PC-3 (cell line): ENCODE results near the gene RAN. TPM values are rescaled to one million over a fixed set of nuclear protein-coding genes. Genes with fewer than 3 reads are reported as not detected.
"Not testable (repeated sequence)": the region's sequence is repeated elsewhere in the genome, so short reads cannot be mapped to it uniquely, and the experiment has no call there.

Experiments used
- ATAC-seq: fragments of 200-7000 bp; cut with Tn5 transposase; 2 replicates; pipeline ENCODE4 v1.9.1; 2020; ENCODE audit warnings: mild to moderate bottlenecking, moderate library complexity
- BruUV-seq: library from RNA; stranded (reverse); fragments of 400-500 nt; replicated peaks from 2 replicates; lab custom pipeline; 2021; lab: Mats Ljungman, UMichigan
- CTCF ChIA-PET: fragments of 300-600 bp; sonication (Branson Sonifier 250); formaldehyde crosslinking; loops from one replicate; lab custom pipeline; 2022; ENCODE audit warnings: antibody characterized with exemption; lab: Charles Lee
- POLR2A ChIA-PET: fragments of 300-600 bp; sonication (Branson Sonifier 250); formaldehyde crosslinking; loops from one replicate; lab custom pipeline; 2022; ENCODE audit warnings: antibody characterized with exemption; ENCODE audit not compliant: unreplicated experiment; lab: Charles Lee
- DNase-seq: peaks from one replicate; pipeline ENCODE4 v3.0.0-alpha.2; 2015
- H2AFZ ChIP-seq: fragments of 300-600 bp; sonication (generic); 2 replicates; pipeline ENCODE4 v1.6.0; 2016; ENCODE audit warnings: antibody characterized with exemption, low read length
- H3F3A ChIP-seq: fragments of 300-600 bp; sonication (generic); one replicate; pipeline ENCODE4 v1.6.0; 2017; ENCODE audit warnings: antibody characterized with exemption, low read length, control low read depth, mild to moderate bottlenecking; ENCODE audit not compliant: unreplicated experiment
- H3K27ac ChIP-seq: fragments of 300-600 bp; sonication (generic); 2 replicates; pipeline ENCODE4 v1.5.1; 2016; ENCODE audit warnings: mild to moderate bottlenecking, low read length
- H3K27me3 ChIP-seq: fragments of 300-600 bp; sonication (generic); 2 replicates; pipeline ENCODE4 v1.6.1; 2016; ENCODE audit warnings: low read length, mixed read lengths
- H3K36me3 ChIP-seq: fragments of 300-600 bp; sonication (generic); 2 replicates; pipeline ENCODE4 v1.6.1; 2016; ENCODE audit warnings: low read depth, mixed run types, low read length, mixed read lengths
- H3K4me1 ChIP-seq: fragments of 300-600 bp; sonication (generic); 2 replicates; pipeline ENCODE4 v1.5.1; 2016; ENCODE audit warnings: low read length; ENCODE audit not compliant: insufficient read depth
- H3K4me2 ChIP-seq: fragments of 300-600 bp; sonication (generic); 2 replicates; pipeline ENCODE4 v1.6.0; 2016; ENCODE audit warnings: low read length
- H3K4me3 ChIP-seq: fragments of 300-600 bp; sonication (generic); 2 replicates; pipeline ENCODE4 v1.5.1; 2016; ENCODE audit warnings: mild to moderate bottlenecking, low read length, mixed read lengths
- H3K79me2 ChIP-seq: fragments of 300-600 bp; sonication (generic); 2 replicates; pipeline ENCODE4 v1.6.1; 2017; ENCODE audit warnings: low read length, mixed read lengths
- H3K9ac ChIP-seq: fragments of 300-600 bp; sonication (generic); 2 replicates; pipeline ENCODE4 v1.6.0; 2016; ENCODE audit warnings: mild to moderate bottlenecking, low read length
- H3K9me2 ChIP-seq: fragments of 300-600 bp; sonication (generic); replicated peaks from 2 replicates; pipeline ENCODE4 v1.6.1; 2016; ENCODE audit warnings: mixed run types, low read length, mixed read lengths
- H3K9me3 ChIP-seq: fragments of 300-600 bp; sonication (generic); 2 replicates; pipeline ENCODE4 v1.6.1; 2016; ENCODE audit warnings: low read length, mixed read lengths
- H4K20me1 ChIP-seq: fragments of 300-600 bp; sonication (generic); 2 replicates; pipeline ENCODE4 v1.6.1; 2016; ENCODE audit warnings: low read length, mixed read lengths
- EZH2 ChIP-seq: fragments of 300-600 bp; sonication (generic); IDR thresholded peaks from one replicate; pipeline ENCODE4 v1.6.1; 2017; ENCODE audit warnings: antibody characterized with exemption, mild to moderate bottlenecking, low read length; ENCODE audit not compliant: unreplicated experiment
- EZH2phosphoT487 ChIP-seq: fragments of 300-600 bp; sonication (generic); IDR thresholded peaks from 2 replicates; pipeline ENCODE4 v1.6.1; 2018; ENCODE audit warnings: mild to moderate bottlenecking, antibody characterized with exemption, low read length, borderline replicate concordance
- intact Hi-C: fragments of 100-400 bp; cut with micrococcal nuclease; formaldehyde crosslinking; loops from 2 replicates; pipeline ENCODE4 v1.9.0; 2023
- total RNA-seq: library from RNA; depleted of rRNA; stranded (reverse); fragments of >200 nt; gene quantifications from 2 replicates; pipeline ENCODE4 v1.2.3, GENCODE V29; 2014
- TF ChIP-seq, protein P1 (sequence below): fragments of 300-600 bp; sonication (generic); conservative IDR thresholded peaks from 2 replicates; pipeline ENCODE4 v1.5.1; 2017; ENCODE audit warnings: antibody characterized with exemption, low read depth, mild to moderate bottlenecking, low read length

The RAN gene
- total RNA-seq, 1 experiment from 2014 or later, result 3,371 TPM

DNA sequence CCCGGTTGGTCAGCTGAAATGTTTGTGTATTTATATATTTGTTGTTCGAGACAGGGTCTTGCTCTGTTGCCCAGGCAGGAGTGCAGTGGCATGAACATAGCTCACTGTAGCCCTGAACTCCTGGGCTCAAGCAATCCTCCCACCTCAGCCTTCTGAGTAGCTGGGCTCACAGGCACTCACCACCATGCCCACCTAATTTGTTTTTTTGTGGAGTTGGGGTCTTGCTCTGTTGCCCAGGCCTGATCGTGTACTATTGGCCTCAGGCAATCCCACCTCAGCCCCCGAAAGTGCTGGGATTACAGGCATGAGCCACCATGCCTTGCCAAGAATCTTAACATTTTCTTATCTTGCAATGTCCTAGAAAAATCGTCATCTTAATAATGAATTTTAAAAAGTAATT is 3.3 kb downstream of the RAN start:
- Histone ChIP-seq H3K4me3 (no peak overlapping the region), H3K4me1 (peaks cover 26% of the 10 kb centered on the region), H3K27me3 (no peaks in the 10 kb centered on the region), H3K4me2 (peak overlapping the region; percentile 92; the same call in 1 of the 2 replicates), H3K79me2 (peaks cover 50% of the 10 kb centered on the region), H3K36me3 (peaks cover 50% of the 10 kb centered on the region), H3K9me3 (no peaks in the 10 kb centered on the region), H4K20me1 (peaks cover 62% of the 10 kb centered on the region), H3K9ac (no peak overlapping the region), H3K9me2 (no peaks in the 10 kb centered on the region), H3K27ac (no peak overlapping the region), H3F3A (peaks cover 34% of the 10 kb centered on the region), H2AFZ (no peak overlapping the region)
- DNase-seq (no peak), ATAC-seq (no peak)
- TF ChIP-seq EZH2phosphoT487, result no peak
- TF ChIP-seq, protein P1, sequence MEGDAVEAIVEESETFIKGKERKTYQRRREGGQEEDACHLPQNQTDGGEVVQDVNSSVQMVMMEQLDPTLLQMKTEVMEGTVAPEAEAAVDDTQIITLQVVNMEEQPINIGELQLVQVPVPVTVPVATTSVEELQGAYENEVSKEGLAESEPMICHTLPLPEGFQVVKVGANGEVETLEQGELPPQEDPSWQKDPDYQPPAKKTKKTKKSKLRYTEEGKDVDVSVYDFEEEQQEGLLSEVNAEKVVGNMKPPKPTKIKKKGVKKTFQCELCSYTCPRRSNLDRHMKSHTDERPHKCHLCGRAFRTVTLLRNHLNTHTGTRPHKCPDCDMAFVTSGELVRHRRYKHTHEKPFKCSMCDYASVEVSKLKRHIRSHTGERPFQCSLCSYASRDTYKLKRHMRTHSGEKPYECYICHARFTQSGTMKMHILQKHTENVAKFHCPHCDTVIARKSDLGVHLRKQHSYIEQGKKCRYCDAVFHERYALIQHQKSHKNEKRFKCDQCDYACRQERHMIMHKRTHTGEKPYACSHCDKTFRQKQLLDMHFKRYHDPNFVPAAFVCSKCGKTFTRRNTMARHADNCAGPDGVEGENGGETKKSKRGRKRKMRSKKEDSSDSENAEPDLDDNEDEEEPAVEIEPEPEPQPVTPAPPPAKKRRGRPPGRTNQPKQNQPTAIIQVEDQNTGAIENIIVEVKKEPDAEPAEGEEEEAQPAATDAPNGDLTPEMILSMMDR, result no peak
- TF ChIP-seq EZH2, result no peak
- BruUV-seq, result no TSS peak
- intact Hi-C loops, result no loop called here
- POLR2A ChIA-PET, result no interaction called here
- CTCF ChIA-PET, result no interaction called here

DNA sequence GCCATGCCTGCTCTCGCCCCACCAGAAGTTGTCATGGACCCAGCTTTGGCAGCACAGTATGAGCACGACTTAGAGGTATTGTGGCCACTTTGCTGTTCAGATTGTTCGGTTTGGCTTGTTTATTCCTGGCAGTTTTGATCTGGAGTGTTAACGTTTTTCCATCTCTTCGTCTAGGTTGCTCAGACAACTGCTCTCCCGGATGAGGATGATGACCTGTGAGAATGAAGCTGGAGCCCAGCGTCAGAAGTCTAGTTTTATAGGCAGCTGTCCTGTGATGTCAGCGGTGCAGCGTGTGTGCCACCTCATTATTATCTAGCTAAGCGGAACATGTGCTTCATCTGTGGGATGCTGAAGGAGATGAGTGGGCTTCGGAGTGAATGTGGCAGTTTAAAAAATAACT is 3.8 kb downstream of the RAN start:
- H3K4me3 ChIP-seq, H2AFZ ChIP-seq, H3K4me2 ChIP-seq, H3K9ac ChIP-seq, H3K27me3 ChIP-seq, H3K9me2 ChIP-seq, DNase-seq, ATAC-seq, POLR2A ChIA-PET, H3K27ac ChIP-seq, CTCF ChIA-PET, H3K9me3 ChIP-seq, intact Hi-C loops: not testable (repeated sequence)
- BruUV-seq, result TSS peak; percentile 2
- Histone ChIP-seq H3F3A (peaks cover 34% of the 10 kb centered on the region), H3K36me3 (peaks cover 50% of the 10 kb centered on the region), H3K79me2 (peaks cover 50% of the 10 kb centered on the region), H3K4me1 (peaks cover 25% of the 10 kb centered on the region), H4K20me1 (peaks cover 62% of the 10 kb centered on the region)

DNA sequence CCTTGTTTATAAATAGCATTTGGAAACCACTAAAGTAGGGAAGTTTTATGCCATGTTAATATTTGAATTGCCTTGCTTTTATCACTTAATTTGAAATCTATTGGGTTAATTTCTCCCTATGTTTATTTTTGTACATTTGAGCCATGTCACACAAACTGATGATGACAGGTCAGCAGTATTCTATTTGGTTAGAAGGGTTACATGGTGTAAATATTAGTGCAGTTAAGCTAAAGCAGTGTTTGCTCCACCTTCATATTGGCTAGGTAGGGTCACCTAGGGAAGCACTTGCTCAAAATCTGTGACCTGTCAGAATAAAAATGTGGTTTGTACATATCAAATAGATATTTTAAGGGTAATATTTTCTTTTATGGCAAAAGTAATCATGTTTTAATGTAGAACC is 4.4 kb downstream of the RAN start:
- ATAC-seq (no peak), DNase-seq (no peak)
- H3K27ac ChIP-seq, result no peak overlapping the region
- H3K4me3 ChIP-seq, result no peak overlapping the region
- intact Hi-C loops, result no loop called here
- no peak overlapping the region for H3K9ac ChIP-seq
- no peak overlapping the region for H2AFZ ChIP-seq
- H3K27me3 ChIP-seq, result no peaks in the 10 kb centered on the region
- TF ChIP-seq, protein P1, result no peak
- TF ChIP-seq EZH2, result no peak
- H3K4me1 ChIP-seq, result peaks cover 19% of the 10 kb centered on the region
- peaks cover 62% of the 10 kb centered on the region for H4K20me1 ChIP-seq
- peaks cover 50% of the 10 kb centered on the region for H3K36me3 ChIP-seq
- ChIA-PET POLR2A (no interaction called here), CTCF (no interaction called here)
- H3K9me2 ChIP-seq, result no peaks in the 10 kb centered on the region
- peaks cover 34% of the 10 kb centered on the region for H3F3A ChIP-seq
- H3K4me2 ChIP-seq, result no peak overlapping the region
- no TSS peak for BruUV-seq
- no peaks in the 10 kb centered on the region for H3K9me3 ChIP-seq
- peaks cover 47% of the 10 kb centered on the region for H3K79me2 ChIP-seq
